GM19397 (cell line): ENCODE results near the gene AURKA.

ENCODE experiments used
- ATAC-seq: cut with Tn5 transposase; IDR thresholded peaks from one replicate; pipeline ENCODE4 v1.9.1; 2021; ENCODE audit warnings: mild to moderate bottlenecking, moderate library complexity; ENCODE audit not compliant: unreplicated experiment

The AURKA gene

GRCh38 chr20:56392132-56392880 lies at the start of gene AURKA, which contains the start of gene CSTF1:
Gene AURKA (minus strand): TSS chr20:56392215. CDS start chr20:56388197, 4,018 bp downstream.
Gene CSTF1 (plus strand): TSS chr20:56392645. CDS start chr20:56395553, 2,908 bp downstream.
- peak; percentile 95 for ATAC-seq

- peak; percentile 70 for ATAC-seq
Observed at GRCh38 chr20:56440346-56441007, 48.5 kb upstream of the AURKA start.

- no peak for ATAC-seq
Observed at GRCh38 chr20:56439771-56440291, 47.8 kb upstream of the AURKA start.

- no peak for ATAC-seq
Observed at GRCh38 chr20:56438284-56438683, 46.3 kb upstream of the AURKA start.

GRCh38 chr20:56437196-56437960 lies 45.4 kb upstream of the AURKA start:
- no peak for ATAC-seq

GRCh38 chr20:56433880-56434255 lies 41.9 kb upstream of the AURKA start:
- ATAC-seq, result no peak

- ATAC-seq, result no peak
Observed at GRCh38 chr20:56433221-56433879, 41.3 kb upstream of the AURKA start.

GRCh38 chr20:56431471-56431870 lies 39.5 kb upstream of the AURKA start:
- no peak for ATAC-seq

GRCh38 chr20:56430957-56431356 lies 38.9 kb upstream of the AURKA start:
- ATAC-seq, result no peak

- ATAC-seq, result no peak
Observed at GRCh38 chr20:56430461-56430860, 38.4 kb upstream of the AURKA start.

- no peak for ATAC-seq
Observed at GRCh38 chr20:56429941-56430340, 37.9 kb upstream of the AURKA start.

GRCh38 chr20:56429502-56429901 lies 37.5 kb upstream of the AURKA start:
- ATAC-seq, result no peak

GRCh38 chr20:56428881-56429280 lies 36.9 kb upstream of the AURKA start:
- no peak for ATAC-seq

- no peak for ATAC-seq
Observed at GRCh38 chr20:56428410-56428809, 36.4 kb upstream of the AURKA start.

GRCh38 chr20:56427797-56428196 lies 35.8 kb upstream of the AURKA start:
- ATAC-seq, result no peak

GRCh38 chr20:56426926-56427325 lies 34.9 kb upstream of the AURKA start:
- ATAC-seq, result no peak

GRCh38 chr20:56426026-56426425 lies 34.0 kb upstream of the AURKA start:
- ATAC-seq, result no peak

GRCh38 chr20:56424931-56425330 lies 32.9 kb upstream of the AURKA start:
- ATAC-seq, result no peak

- ATAC-seq, result no peak
Observed at GRCh38 chr20:56423886-56424285, 31.9 kb upstream of the AURKA start.

- no peak for ATAC-seq
Observed at GRCh38 chr20:56423211-56423610, 31.2 kb upstream of the AURKA start.

- ATAC-seq, result no peak
Observed at GRCh38 chr20:56422824-56423189, 30.8 kb upstream of the AURKA start.
